Iris pigment epithelial cell (primary cell): ENCODE data around the gene SSNA1.

Experiments
- DNase-seq: peaks from one replicate; pipeline ENCODE4 v3.0.0-alpha.2; 2011; ENCODE audit warnings: low read depth

SSNA1 gene, protein sequence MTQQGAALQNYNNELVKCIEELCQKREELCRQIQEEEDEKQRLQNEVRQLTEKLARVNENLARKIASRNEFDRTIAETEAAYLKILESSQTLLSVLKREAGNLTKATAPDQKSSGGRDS

GRCh38 chr9:137188490-137189296 is at the start of gene SSNA1, which contains the start of gene ANAPC2:
Gene SSNA1, plus strand, starts transcription at chr9:137188676. Its CDS starts 51 bp downstream, at chr9:137188727.
Gene ANAPC2, minus strand, starts transcription at chr9:137188560. Its CDS starts 28 bp downstream, at chr9:137188532.
- peak; percentile 88 for DNase-seq

GRCh38 chr9:137138722-137139467 is 49.6 kb upstream of the SSNA1 start, which contains the start of gene GRIN1:
Gene GRIN1, plus strand, starts transcription at chr9:137139154. Its CDS starts 333 bp downstream, at chr9:137139487.
- DNase-seq = peak; percentile 24

DNA sequence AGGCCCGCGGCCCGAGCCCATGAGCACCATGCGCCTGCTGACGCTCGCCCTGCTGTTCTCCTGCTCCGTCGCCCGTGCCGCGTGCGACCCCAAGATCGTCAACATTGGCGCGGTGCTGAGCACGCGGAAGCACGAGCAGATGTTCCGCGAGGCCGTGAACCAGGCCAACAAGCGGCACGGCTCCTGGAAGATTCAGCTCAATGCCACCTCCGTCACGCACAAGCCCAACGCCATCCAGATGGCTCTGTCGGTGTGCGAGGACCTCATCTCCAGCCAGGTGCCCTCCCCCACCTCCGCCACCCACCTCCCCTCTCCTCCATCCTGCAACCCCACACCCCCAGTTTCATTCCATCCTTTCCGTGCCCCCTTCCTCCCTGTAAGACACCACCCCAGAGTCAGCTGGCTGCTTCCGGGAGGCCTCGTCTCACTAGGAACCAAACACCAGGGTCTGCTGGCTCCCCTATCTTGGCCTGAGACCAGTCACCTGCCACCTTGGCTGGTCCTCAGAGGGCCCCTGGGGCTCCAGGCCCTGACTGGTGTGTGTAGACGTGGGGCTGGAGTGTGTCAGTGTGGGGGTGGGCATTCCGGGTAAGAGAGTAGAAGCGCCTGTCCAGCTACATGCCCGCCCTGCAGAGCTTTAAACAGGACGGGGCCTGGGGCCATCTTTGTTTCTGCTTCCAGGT is 48.9 kb upstream of the SSNA1 start:
- no peak for DNase-seq

GRCh38 chr9:137140151-137141012 is 48.1 kb upstream of the SSNA1 start:
- no peak for DNase-seq

DNA sequence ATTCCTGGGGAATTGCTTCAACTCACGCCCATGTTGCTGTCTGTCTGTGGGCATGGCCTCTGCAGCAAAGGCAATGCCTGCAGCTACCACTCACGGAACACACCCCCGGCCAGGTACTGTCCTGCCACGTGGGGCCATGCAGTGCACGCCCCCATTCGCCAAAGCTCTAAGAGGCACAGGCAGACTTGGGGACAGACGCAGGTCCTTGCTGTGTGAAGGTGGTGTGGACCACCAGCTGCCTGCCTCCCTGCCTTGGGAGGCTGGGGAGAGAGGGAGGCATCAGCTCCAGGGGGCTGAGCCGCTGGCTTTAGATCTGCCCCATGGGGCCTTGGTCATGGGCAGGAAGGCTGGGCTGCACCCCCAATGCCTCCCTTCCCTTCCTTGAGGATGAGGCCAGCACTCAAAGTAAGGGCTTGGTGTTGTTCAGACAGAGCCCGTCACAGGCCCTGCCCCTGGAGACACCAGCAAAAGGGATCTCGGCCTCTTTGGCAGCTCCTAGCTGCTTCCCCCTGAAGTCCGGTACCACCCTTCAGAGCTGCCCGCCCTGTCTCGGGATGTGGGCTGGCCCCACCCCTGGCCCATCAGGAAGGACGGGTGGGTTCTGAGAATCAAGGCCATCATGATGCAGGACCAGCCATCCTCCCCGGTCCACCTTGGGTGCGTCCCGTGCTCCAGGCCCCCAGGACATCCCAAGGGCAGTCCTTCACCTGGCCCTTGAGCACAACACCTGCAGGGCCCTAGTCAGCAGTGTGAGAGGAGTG is 47.2 kb upstream of the SSNA1 start:
- DNase-seq = no peak

DNA sequence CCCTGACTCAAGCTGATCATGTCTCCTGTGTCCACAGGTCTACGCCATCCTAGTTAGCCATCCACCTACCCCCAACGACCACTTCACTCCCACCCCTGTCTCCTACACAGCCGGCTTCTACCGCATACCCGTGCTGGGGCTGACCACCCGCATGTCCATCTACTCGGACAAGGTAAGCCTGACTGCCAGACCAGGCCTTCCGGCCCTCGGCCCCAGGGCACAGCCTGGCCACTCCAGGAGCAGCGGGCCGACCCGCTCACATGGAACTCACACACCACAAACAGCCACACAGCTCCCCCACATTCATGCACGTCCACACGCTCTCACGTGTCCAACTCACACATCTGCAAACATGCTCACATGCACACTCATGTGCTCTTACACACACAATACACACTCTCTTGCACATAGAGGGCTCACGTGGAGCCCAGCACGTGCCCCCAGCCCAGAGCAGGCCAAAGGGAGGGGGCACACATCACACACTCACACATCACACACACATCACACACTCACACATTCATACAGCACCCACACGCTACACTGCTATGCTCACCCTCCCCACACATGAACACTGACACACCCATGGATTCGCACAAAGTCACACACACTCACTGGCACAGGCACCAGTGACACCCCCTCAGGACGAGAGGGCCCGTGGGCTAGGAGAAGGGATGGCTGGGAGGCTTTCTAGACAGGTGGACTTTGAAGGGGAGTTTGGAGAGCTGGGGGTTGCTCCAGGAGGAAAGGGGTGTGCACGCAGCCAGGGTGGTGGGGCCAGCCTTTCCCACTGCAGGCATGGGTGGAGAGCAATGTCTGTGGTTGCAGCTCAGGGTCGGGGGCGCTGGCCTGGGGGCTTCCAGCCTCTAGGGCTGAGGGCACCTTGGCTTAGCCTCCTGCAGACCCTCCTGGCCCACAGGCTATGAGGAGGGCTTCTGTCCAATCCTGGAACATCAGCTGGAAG is 46.2 kb upstream of the SSNA1 start:
- no peak for DNase-seq

DNA sequence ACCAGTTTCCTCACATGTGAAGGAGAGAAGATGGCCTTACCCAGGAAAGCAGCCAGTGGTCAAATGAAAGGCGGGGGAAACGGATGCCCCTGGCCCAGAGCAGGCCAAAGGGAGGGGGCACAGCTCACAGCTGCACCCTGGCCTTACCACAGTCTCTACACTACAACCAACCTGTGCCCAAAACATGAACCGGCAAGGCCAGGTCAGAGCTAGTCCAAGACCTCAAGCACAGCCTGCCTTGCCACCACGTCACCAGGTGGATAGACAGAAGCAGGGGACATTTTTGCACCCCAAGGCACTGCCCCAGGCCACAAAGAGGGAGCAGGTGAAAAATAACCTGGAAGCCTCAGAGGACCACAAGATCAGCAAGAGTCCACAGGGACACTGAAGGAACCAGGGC is 45.0 kb upstream of the SSNA1 start:
- no peak for DNase-seq

GRCh38 chr9:137145731-137146526 is 42.5 kb upstream of the SSNA1 start:
- no peak for DNase-seq

- DNase-seq = no peak
Measured at GRCh38 chr9:137146527-137146918, 42.0 kb upstream of the SSNA1 start.

GRCh38 chr9:137147091-137147792 is 41.2 kb upstream of the SSNA1 start:
- DNase-seq = no peak

DNA sequence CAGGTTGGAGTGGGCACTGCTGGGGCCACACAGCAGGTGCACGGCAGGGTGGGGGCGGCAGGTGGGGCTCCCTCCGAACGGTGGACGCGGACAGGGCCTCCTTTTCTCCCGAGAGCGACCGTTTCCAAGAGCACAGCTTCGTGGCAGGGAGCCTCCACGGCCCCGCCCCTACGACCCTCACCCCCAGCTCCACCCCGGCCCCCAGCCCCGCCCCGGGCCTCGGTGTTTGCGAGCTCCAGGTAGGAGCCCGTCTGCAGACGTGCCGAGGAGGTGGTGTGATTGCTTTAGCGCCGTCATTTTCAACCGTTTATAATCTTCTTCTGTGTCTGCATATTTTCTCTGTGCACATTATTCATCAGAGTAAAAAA is 40.7 kb upstream of the SSNA1 start:
- DNase-seq = no peak

GRCh38 chr9:137148242-137148641 is 40.2 kb upstream of the SSNA1 start:
- no peak for DNase-seq

DNA sequence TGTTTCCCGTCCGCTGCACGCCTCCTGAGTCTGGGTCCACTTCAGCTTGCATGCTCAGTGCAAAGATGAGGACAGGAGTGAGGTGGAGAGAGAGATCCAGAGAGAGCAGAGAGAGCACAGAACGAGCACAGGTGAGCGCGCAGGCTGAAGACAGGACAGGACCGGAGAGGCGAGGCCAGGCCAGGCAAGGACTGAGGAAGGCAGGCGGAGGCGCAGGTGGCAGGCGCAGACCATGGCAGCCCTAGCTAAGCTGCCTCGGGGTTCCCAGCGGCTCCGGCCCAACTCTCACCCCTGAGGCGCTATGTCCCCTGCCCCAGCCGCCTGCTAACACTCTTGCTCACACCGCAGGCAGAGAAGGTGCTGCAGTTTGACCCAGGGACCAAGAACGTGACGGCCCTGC is 39.8 kb upstream of the SSNA1 start:
- no peak for DNase-seq

DNA sequence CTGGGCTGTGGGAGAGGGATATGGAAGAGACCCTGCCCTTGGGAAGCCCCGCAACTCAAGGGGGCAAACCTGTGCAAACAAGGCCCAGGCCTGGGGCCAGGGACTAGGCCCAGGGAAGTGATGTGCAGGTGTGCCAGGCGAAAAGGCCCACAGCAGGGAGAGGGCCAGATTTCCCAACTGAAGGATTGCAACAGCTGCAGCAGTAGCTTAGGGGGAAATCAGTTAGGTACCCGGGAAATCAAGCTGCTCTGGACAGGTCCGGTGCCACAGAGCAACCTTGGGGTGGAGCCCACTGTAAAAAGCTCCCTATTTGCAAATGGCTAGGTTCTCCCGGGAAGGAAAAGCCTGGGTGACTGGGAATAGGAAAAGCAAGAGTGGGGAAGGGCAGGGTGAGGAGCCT is 39.1 kb upstream of the SSNA1 start:
- no peak for DNase-seq

GRCh38 chr9:137149942-137150616 is 38.4 kb upstream of the SSNA1 start:
- DNase-seq = no peak

DNA sequence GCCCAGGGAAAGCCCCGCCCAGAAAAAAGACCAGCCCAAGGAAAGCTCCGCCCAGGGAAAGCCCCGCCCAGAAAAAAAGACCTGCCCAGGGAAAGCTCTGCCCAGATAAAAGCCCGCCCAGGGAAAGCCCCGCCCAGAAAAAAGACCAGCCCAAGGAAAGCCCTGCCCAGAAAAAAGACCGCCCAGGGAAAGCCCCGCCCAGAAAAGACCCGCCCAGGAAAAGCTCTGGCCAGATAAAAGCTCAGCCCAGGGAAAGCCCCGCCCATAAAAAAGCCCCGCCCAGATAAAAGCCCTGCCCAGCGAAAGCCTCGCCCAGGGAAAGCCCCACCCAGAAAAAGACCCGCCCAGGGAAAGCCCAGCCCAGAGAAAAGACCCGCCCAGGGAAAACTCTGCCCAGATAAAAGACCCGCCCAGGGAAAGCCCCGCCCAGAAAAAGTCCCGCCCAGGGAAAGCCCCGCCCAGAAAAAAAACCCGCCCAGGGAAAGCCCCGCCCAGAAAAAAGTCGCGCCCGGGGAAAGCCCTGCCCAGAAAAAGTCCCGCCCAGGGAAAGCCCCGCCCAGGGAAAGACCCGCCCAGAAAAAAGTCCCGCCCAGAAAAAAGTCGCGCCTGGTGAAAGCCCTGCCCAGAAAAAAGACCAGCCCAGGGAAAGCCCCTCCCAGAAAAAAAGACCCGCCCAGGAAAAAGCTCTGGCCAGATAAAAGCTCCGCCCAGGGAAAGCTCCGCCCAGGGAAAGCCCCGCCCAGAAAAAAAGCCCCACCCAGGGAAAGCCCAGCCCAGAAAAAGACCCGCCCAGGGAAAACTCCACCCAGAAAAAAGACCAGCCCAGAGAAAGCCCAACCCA is 37.6 kb upstream of the SSNA1 start:
- peak; percentile 39 for DNase-seq
